PC-3 (cell line): ENCODE data around the gene ZNF76. TPM values are rescaled to one million over a fixed set of nuclear protein-coding genes. Genes with fewer than 3 reads are reported as not detected.

ENCODE experiments used
- ATAC-seq: fragments of 200-7000 bp; cut with Tn5 transposase; 2 replicates; pipeline ENCODE4 v1.9.1; 2020; ENCODE audit warnings: mild to moderate bottlenecking, moderate library complexity
- BruUV-seq: library from RNA; stranded (reverse); fragments of 400-500 nt; replicated peaks from 2 replicates; lab custom pipeline; 2021; lab: Mats Ljungman, UMichigan
- CTCF ChIA-PET: fragments of 300-600 bp; sonication (Branson Sonifier 250); formaldehyde crosslinking; loops from one replicate; lab custom pipeline; 2022; ENCODE audit warnings: antibody characterized with exemption; lab: Charles Lee
- POLR2A ChIA-PET: fragments of 300-600 bp; sonication (Branson Sonifier 250); formaldehyde crosslinking; loops from one replicate; lab custom pipeline; 2022; ENCODE audit warnings: antibody characterized with exemption; ENCODE audit not compliant: unreplicated experiment; lab: Charles Lee
- DNase-seq: peaks from one replicate; pipeline ENCODE4 v3.0.0-alpha.2; 2015
- H2AFZ ChIP-seq: fragments of 300-600 bp; sonication (generic); 2 replicates; pipeline ENCODE4 v1.6.0; 2016; ENCODE audit warnings: antibody characterized with exemption, low read length
- H3F3A ChIP-seq: fragments of 300-600 bp; sonication (generic); one replicate; pipeline ENCODE4 v1.6.0; 2017; ENCODE audit warnings: antibody characterized with exemption, low read length, control low read depth, mild to moderate bottlenecking; ENCODE audit not compliant: unreplicated experiment
- H3K27ac ChIP-seq: fragments of 300-600 bp; sonication (generic); 2 replicates; pipeline ENCODE4 v1.5.1; 2016; ENCODE audit warnings: mild to moderate bottlenecking, low read length
- H3K27me3 ChIP-seq: fragments of 300-600 bp; sonication (generic); 2 replicates; pipeline ENCODE4 v1.6.1; 2016; ENCODE audit warnings: low read length, mixed read lengths
- H3K36me3 ChIP-seq: fragments of 300-600 bp; sonication (generic); 2 replicates; pipeline ENCODE4 v1.6.1; 2016; ENCODE audit warnings: low read depth, mixed run types, low read length, mixed read lengths
- H3K4me1 ChIP-seq: fragments of 300-600 bp; sonication (generic); 2 replicates; pipeline ENCODE4 v1.5.1; 2016; ENCODE audit warnings: low read length; ENCODE audit not compliant: insufficient read depth
- H3K4me2 ChIP-seq: fragments of 300-600 bp; sonication (generic); 2 replicates; pipeline ENCODE4 v1.6.0; 2016; ENCODE audit warnings: low read length
- H3K4me3 ChIP-seq: fragments of 300-600 bp; sonication (generic); 2 replicates; pipeline ENCODE4 v1.5.1; 2016; ENCODE audit warnings: mild to moderate bottlenecking, low read length, mixed read lengths
- H3K79me2 ChIP-seq: fragments of 300-600 bp; sonication (generic); 2 replicates; pipeline ENCODE4 v1.6.1; 2017; ENCODE audit warnings: low read length, mixed read lengths
- H3K9ac ChIP-seq: fragments of 300-600 bp; sonication (generic); 2 replicates; pipeline ENCODE4 v1.6.0; 2016; ENCODE audit warnings: mild to moderate bottlenecking, low read length
- H3K9me2 ChIP-seq: fragments of 300-600 bp; sonication (generic); replicated peaks from 2 replicates; pipeline ENCODE4 v1.6.1; 2016; ENCODE audit warnings: mixed run types, low read length, mixed read lengths
- H3K9me3 ChIP-seq: fragments of 300-600 bp; sonication (generic); 2 replicates; pipeline ENCODE4 v1.6.1; 2016; ENCODE audit warnings: low read length, mixed read lengths
- H4K20me1 ChIP-seq: fragments of 300-600 bp; sonication (generic); 2 replicates; pipeline ENCODE4 v1.6.1; 2016; ENCODE audit warnings: low read length, mixed read lengths
- EZH2 ChIP-seq: fragments of 300-600 bp; sonication (generic); IDR thresholded peaks from one replicate; pipeline ENCODE4 v1.6.1; 2017; ENCODE audit warnings: antibody characterized with exemption, mild to moderate bottlenecking, low read length; ENCODE audit not compliant: unreplicated experiment
- EZH2phosphoT487 ChIP-seq: fragments of 300-600 bp; sonication (generic); IDR thresholded peaks from 2 replicates; pipeline ENCODE4 v1.6.1; 2018; ENCODE audit warnings: mild to moderate bottlenecking, antibody characterized with exemption, low read length, borderline replicate concordance
- intact Hi-C: fragments of 100-400 bp; cut with micrococcal nuclease; formaldehyde crosslinking; loops from 2 replicates; pipeline ENCODE4 v1.9.0; 2023
- total RNA-seq: library from RNA; depleted of rRNA; stranded (reverse); fragments of >200 nt; gene quantifications from 2 replicates; pipeline ENCODE4 v1.2.3, GENCODE V29; 2014
- TF ChIP-seq, protein P1 (sequence below): fragments of 300-600 bp; sonication (generic); conservative IDR thresholded peaks from 2 replicates; pipeline ENCODE4 v1.5.1; 2017; ENCODE audit warnings: antibody characterized with exemption, low read depth, mild to moderate bottlenecking, low read length

ZNF76 gene
- total RNA-seq, 1 experiment from 2014 or later = 20.8 TPM

DNA sequence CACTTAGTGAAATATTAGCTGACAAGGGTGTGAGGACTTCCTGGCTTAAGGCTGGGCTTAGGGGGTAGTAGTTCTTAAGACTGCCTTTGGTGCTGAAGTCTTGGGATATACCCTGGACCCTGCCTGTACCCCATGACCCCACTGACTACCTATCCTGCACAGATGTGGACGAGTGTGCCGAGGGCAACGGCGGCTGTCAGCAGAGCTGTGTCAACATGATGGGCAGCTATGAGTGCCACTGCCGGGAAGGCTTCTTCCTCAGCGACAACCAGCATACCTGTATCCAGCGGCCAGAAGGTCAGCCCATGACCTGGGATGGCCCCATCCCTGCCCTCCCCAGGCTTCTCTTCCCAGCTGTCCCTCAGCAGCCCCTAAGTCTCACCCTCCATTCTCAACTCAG, 28.0 kb upstream of the ZNF76 start:
- no peak overlapping the region for H3K4me3 ChIP-seq
- H4K20me1 ChIP-seq = no peaks in the 10 kb centered on the region
- CTCF ChIA-PET = no interaction called here
- no peaks in the 10 kb centered on the region for H3K9me2 ChIP-seq
- H3K27me3 ChIP-seq = no peaks in the 10 kb centered on the region
- no peak for ATAC-seq
- POLR2A ChIA-PET = no interaction called here
- H3K27ac ChIP-seq = no peak overlapping the region
- no peaks in the 10 kb centered on the region for H3F3A ChIP-seq
- no TSS peak for BruUV-seq
- H3K9me3 ChIP-seq = peaks cover 8% of the 10 kb centered on the region; the same call in 1 of the 2 replicates
- intact Hi-C loops = no loop called here
- no peaks in the 10 kb centered on the region for H3K4me1 ChIP-seq
- no peak overlapping the region for H3K4me2 ChIP-seq
- no peaks in the 10 kb centered on the region for H3K79me2 ChIP-seq
- no peak overlapping the region for H2AFZ ChIP-seq
- TF ChIP-seq, protein P1, sequence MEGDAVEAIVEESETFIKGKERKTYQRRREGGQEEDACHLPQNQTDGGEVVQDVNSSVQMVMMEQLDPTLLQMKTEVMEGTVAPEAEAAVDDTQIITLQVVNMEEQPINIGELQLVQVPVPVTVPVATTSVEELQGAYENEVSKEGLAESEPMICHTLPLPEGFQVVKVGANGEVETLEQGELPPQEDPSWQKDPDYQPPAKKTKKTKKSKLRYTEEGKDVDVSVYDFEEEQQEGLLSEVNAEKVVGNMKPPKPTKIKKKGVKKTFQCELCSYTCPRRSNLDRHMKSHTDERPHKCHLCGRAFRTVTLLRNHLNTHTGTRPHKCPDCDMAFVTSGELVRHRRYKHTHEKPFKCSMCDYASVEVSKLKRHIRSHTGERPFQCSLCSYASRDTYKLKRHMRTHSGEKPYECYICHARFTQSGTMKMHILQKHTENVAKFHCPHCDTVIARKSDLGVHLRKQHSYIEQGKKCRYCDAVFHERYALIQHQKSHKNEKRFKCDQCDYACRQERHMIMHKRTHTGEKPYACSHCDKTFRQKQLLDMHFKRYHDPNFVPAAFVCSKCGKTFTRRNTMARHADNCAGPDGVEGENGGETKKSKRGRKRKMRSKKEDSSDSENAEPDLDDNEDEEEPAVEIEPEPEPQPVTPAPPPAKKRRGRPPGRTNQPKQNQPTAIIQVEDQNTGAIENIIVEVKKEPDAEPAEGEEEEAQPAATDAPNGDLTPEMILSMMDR = no peak
- no peak for TF ChIP-seq EZH2phosphoT487
- TF ChIP-seq EZH2 = no peak
- H3K9ac ChIP-seq = no peak overlapping the region
- H3K36me3 ChIP-seq = no peaks in the 10 kb centered on the region
- no peak for DNase-seq

DNA sequence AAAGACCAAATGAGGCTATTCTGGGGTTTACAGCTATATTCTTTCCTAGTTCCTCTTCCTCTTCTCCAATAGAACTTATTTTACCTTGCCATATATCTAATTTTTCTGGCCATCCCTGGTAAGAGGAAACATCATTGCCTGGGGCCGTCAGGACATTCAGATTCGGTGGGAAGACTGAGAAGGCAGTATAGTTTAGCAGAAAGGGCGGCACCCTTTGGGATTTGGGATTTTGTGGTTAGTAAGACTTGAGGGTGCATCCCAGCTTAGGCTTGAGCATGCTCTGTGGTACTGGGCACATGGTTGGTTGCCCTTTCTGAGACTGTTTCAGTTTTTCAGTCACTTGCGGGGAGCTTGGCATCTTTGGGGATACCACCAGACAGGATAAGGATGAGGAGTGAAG, 24.6 kb upstream of the ZNF76 start:
- ATAC-seq = no peak
- CTCF ChIA-PET = no interaction called here
- H3K27ac ChIP-seq = no peak overlapping the region
- no peaks in the 10 kb centered on the region for H3K9me2 ChIP-seq
- DNase-seq = no peak
- intact Hi-C loops = no loop called here
- H3K36me3 ChIP-seq = no peaks in the 10 kb centered on the region
- no peaks in the 10 kb centered on the region for H3F3A ChIP-seq
- BruUV-seq = no TSS peak
- POLR2A ChIA-PET = no interaction called here
- H3K4me3 ChIP-seq = no peak overlapping the region
- no peaks in the 10 kb centered on the region for H3K79me2 ChIP-seq
- H3K27me3 ChIP-seq = no peaks in the 10 kb centered on the region
- H2AFZ ChIP-seq = no peak overlapping the region
- no peak overlapping the region for H3K9ac ChIP-seq
- H3K4me1 ChIP-seq = no peaks in the 10 kb centered on the region
- TF ChIP-seq, protein P1 = no peak
- TF ChIP-seq EZH2 (no peak), EZH2phosphoT487 (no peak)
- H3K9me3 ChIP-seq = peaks cover 8% of the 10 kb centered on the region; the same call in 1 of the 2 replicates
- no peaks in the 10 kb centered on the region for H4K20me1 ChIP-seq
- no peak overlapping the region for H3K4me2 ChIP-seq

GRCh38 chr6:35236223-35236622, 23.3 kb upstream of the ZNF76 start:
- H3K9ac ChIP-seq = no peak overlapping the region
- no peaks in the 10 kb centered on the region for H3K79me2 ChIP-seq
- H4K20me1 ChIP-seq = no peaks in the 10 kb centered on the region
- H3K27me3 ChIP-seq = no peaks in the 10 kb centered on the region
- H3F3A ChIP-seq = no peaks in the 10 kb centered on the region
- no peak overlapping the region for H3K4me2 ChIP-seq
- no peak overlapping the region for H3K4me3 ChIP-seq
- no peaks in the 10 kb centered on the region for H3K4me1 ChIP-seq
- no peaks in the 10 kb centered on the region for H3K9me2 ChIP-seq
- H3K9me3 ChIP-seq = peaks cover 8% of the 10 kb centered on the region; the same call in 1 of the 2 replicates
- intact Hi-C loops = no loop called here
- TF ChIP-seq, protein P1 = no peak
- no peak for TF ChIP-seq EZH2phosphoT487
- no peak for TF ChIP-seq EZH2
- no peak overlapping the region for H2AFZ ChIP-seq
- ATAC-seq = no peak
- H3K36me3 ChIP-seq = no peaks in the 10 kb centered on the region; the same call in 1 of the 2 replicates
- BruUV-seq = no TSS peak
- DNase-seq = no peak
- H3K27ac ChIP-seq = no peak overlapping the region
- CTCF ChIA-PET = no interaction called here
- POLR2A ChIA-PET = no interaction called here
